Caco-2 (cell line): ENCODE data around the gene ALK. TPM values are rescaled to one million over a fixed set of nuclear protein-coding genes. Genes with fewer than 3 reads are reported as not detected.

Source experiments
- BruUV-seq: library from RNA; stranded (reverse); fragments of 400-500 nt; replicated peaks from 2 replicates; lab custom pipeline; 2021; lab: Mats Ljungman, UMichigan
- CTCF ChIA-PET: fragments of 300-600 bp; sonication (Branson Sonifier 250); formaldehyde crosslinking; loops from one replicate; lab custom pipeline; 2022; ENCODE audit warnings: antibody characterized with exemption; lab: Charles Lee
- POLR2A ChIA-PET: fragments of 300-600 bp; sonication (Branson Sonifier 250); formaldehyde crosslinking; loops from one replicate; lab custom pipeline; 2022; ENCODE audit warnings: antibody characterized with exemption; lab: Charles Lee
- DNase-seq, 2 experiments: peaks; one replicate each; pipeline versions ENCODE4 v3.0.0 to v3.0.0-alpha.2; 2020 to 2022
- H3K27me3 ChIP-seq: replicated peaks from 2 replicates; pipeline ENCODE4 v1.6.0; 2011; ENCODE audit warnings: low read length; ENCODE audit not compliant: control insufficient read depth, insufficient read depth
- H3K36me3 ChIP-seq: 2 replicates; pipeline ENCODE4 v1.5.1; 2011; ENCODE audit warnings: low read length; ENCODE audit not compliant: control insufficient read depth, insufficient read depth
- H3K4me1 ChIP-seq: fragments of 250-450 bp; sonication (Bioruptor Pico); 2 replicates; pipeline ENCODE4 v1.5.1; 2020; ENCODE audit warnings: mild to moderate bottlenecking
- H3K4me3 ChIP-seq: 2 replicates; pipeline ENCODE4 v1.5.1; 2011; ENCODE audit warnings: low read depth, mild to moderate bottlenecking, control low read depth, low read length
- H3K9me3 ChIP-seq: fragments of 250-450 bp; sonication (Bioruptor Pico); 2 replicates; pipeline ENCODE4 v1.5.1; 2020; ENCODE audit warnings: mild to moderate bottlenecking, moderate library complexity
- H3K27ac Mint-ChIP-seq: one replicate; pipeline ENCODE4 v1.8.0; 2022; ENCODE audit warnings: mixed read lengths; ENCODE audit not compliant: unreplicated experiment
- H3K27me3 Mint-ChIP-seq: one replicate; pipeline ENCODE4 v1.8.0; 2022; ENCODE audit warnings: mixed read lengths; ENCODE audit not compliant: insufficient read depth, unreplicated experiment
- H3K36me3 Mint-ChIP-seq: one replicate; pipeline ENCODE4 v1.8.0; 2022; ENCODE audit warnings: mild to moderate bottlenecking, mixed read lengths; ENCODE audit not compliant: insufficient read depth, unreplicated experiment
- H3K4me1 Mint-ChIP-seq: one replicate; pipeline ENCODE4 v1.8.0; 2022; ENCODE audit warnings: low read depth, mixed read lengths; ENCODE audit not compliant: unreplicated experiment
- H3K4me3 Mint-ChIP-seq: one replicate; pipeline ENCODE4 v1.8.0; 2022; ENCODE audit warnings: mild to moderate bottlenecking, moderate library complexity, mixed read lengths; ENCODE audit not compliant: unreplicated experiment
- H3K9me3 Mint-ChIP-seq: one replicate; pipeline ENCODE4 v1.8.0; 2022; ENCODE audit warnings: mixed read lengths; ENCODE audit not compliant: unreplicated experiment
- intact Hi-C: fragments of 100-400 bp; cut with micrococcal nuclease; formaldehyde crosslinking; loops from one replicate; pipeline ENCODE4 v1.10.0; 2022; ENCODE audit not compliant: unreplicated experiment
- total RNA-seq: library from RNA; stranded (reverse); gene quantifications from 2 replicates; pipeline ENCODE4 v1.2.3, GENCODE V29; 2022
- TF ChIP-seq, protein P1 (sequence below), 2 experiments: fragments of 200-600 bp in 1 of 2; IDR thresholded peaks; 1 replicate in 1 of 2; 2 replicates in 1 of 2; pipeline versions ENCODE4 v1.5.1 to v1.8.0; 2011 to 2022; ENCODE audit warnings: antibody characterized with exemption in 1 of 2, control low read depth in 1 of 2, inconsistent platforms in 1 of 2, low read depth in 1 of 2, low read length in 1 of 2, mild to moderate bottlenecking in 1 of 2, moderate library complexity in 1 of 2; ENCODE audit not compliant: insufficient read depth in 1 of 2, severe bottlenecking in 1 of 2, unreplicated experiment in 1 of 2

Gene ALK
- total RNA-seq, 1 experiment from 2014 or later, result 0.11 TPM

DNA sequence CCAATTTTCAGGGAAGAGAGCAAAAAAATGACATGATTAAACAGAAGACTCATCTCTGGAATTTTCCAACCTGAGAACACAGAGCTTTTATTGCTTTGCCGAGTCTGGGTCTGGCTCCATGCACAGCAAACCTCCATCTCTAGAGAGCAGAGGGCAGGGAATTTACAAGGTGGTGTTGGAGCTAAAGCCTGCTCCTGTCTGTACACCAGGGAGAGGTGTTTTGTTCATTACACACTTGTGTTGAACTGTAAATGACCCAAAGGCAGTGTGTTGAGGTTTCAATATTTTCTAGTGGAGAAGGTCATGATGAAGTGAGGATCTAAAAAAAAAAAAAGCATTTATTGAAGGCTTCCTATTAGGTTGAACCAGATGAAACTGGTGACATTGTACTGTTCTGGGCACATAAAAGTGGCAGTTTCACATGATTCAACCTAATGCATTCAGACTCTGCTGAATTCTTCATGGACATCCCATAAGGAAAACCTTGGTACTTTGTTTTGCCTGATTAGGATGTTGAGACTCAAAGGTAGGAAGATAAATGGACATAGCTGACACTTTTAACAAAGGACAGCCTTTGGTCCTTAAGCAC is 567.9 kb downstream of the ALK start:
- no TSS peak for BruUV-seq

DNA sequence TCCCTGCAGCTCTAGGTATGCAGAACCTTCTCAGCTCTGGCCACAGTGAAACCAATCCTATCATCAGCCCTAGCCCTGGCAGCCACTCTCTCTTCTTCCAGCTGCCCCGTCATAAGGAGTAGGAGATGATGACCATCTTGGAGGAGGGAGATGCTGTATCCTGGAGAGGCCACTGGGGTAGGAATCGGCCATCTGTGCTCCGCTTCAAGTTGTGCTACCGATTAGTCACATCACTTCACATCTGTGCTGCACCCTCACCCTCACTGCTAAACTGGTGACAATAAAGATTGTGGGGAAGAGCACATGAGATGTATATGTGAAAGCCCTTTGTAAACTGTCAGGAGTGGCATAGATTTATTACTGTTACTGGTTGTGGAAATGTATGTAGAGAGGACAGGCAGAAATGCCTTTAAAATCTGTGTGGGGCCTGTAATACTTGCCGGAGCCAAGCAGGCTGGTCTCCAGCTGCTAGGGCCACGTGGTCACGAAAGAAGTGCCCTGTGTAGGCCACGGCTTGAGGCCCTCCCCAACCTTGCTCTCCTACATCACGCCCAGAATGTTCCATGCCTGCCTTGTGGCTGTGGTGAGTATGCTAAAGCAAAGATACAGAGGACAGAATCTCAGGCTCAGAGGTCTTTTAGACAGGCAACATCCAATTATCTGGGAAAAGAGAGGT is 569.3 kb downstream of the ALK start:
- POLR2A ChIA-PET, result no interaction called here
- no peak for DNase-seq
- no TSS peak for BruUV-seq
- CTCF ChIA-PET, result no interaction called here
- intact Hi-C loops, result no loop called here
- Mint-ChIP-seq H3K4me1 (no peaks in the 10 kb centered on the region), H3K27me3 (peaks cover 18% of the 10 kb centered on the region), H3K4me3 (no peak overlapping the region), H3K9me3 (no peaks in the 10 kb centered on the region), H3K36me3 (no peaks in the 10 kb centered on the region), H3K27ac (no peak overlapping the region)
- Histone ChIP-seq H3K4me1 (no peaks in the 10 kb centered on the region), H3K36me3 (no peaks in the 10 kb centered on the region), H3K4me3 (no peak overlapping the region), H3K9me3 (no peaks in the 10 kb centered on the region), H3K27me3 (no peaks in the 10 kb centered on the region; the same call in 1 of the 2 replicates)
- TF ChIP-seq, protein P1, sequence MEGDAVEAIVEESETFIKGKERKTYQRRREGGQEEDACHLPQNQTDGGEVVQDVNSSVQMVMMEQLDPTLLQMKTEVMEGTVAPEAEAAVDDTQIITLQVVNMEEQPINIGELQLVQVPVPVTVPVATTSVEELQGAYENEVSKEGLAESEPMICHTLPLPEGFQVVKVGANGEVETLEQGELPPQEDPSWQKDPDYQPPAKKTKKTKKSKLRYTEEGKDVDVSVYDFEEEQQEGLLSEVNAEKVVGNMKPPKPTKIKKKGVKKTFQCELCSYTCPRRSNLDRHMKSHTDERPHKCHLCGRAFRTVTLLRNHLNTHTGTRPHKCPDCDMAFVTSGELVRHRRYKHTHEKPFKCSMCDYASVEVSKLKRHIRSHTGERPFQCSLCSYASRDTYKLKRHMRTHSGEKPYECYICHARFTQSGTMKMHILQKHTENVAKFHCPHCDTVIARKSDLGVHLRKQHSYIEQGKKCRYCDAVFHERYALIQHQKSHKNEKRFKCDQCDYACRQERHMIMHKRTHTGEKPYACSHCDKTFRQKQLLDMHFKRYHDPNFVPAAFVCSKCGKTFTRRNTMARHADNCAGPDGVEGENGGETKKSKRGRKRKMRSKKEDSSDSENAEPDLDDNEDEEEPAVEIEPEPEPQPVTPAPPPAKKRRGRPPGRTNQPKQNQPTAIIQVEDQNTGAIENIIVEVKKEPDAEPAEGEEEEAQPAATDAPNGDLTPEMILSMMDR (IDR thresholded peaks at IDR 0.05; ENCODE audit: insufficient read depth in 1 of 2, low read depth in 1 of 2, low read length in 1 of 2, severe bottlenecking in 1 of 2, unreplicated experiment in 1 of 2), result no peak

More for the DNA sequence above, 567.9 kb downstream of the ALK start:
- Mint-ChIP-seq H3K9me3 (no peaks in the 10 kb centered on the region), H3K27ac (no peak overlapping the region), H3K4me3 (no peak overlapping the region), H3K36me3 (no peaks in the 10 kb centered on the region), H3K4me1 (no peaks in the 10 kb centered on the region), H3K27me3 (peaks cover 21% of the 10 kb centered on the region)
- no peaks in the 10 kb centered on the region; the same call in 1 of the 2 replicates for H3K27me3 ChIP-seq
- H3K4me3 ChIP-seq, result no peak overlapping the region
- no peaks in the 10 kb centered on the region for H3K36me3 ChIP-seq
- TF ChIP-seq, protein P1 (IDR thresholded peaks at IDR 0.05; ENCODE audit: insufficient read depth in 1 of 2, low read depth in 1 of 2, low read length in 1 of 2, severe bottlenecking in 1 of 2, unreplicated experiment in 1 of 2), result no peak
- no peak for DNase-seq
- intact Hi-C loops, result no loop called here
- H3K9me3 ChIP-seq, result no peaks in the 10 kb centered on the region
- ChIA-PET POLR2A (no interaction called here), CTCF (no interaction called here)
- no peaks in the 10 kb centered on the region for H3K4me1 ChIP-seq

DNA sequence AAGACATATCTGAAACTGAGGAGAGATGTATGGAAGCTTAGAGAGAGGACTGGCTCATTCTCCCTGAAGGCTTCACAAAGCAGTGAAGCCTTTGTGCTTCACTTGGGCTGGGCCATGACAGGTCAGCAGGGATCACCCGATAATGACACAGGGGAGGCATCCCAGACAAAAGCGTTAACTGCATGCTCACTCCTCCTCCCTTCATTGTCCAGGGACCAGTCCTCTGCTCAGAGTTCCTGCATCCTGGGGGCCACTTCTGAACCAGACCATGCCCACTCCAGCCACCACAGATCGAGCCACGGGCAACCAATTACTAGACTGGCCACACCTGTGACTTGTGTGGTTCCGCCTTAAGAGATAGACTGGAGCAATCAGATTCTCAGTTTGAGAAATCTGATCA is 570.1 kb downstream of the ALK start:
- H3K36me3 ChIP-seq, result no peaks in the 10 kb centered on the region
- no peaks in the 10 kb centered on the region for H3K9me3 ChIP-seq
- Mint-ChIP-seq H3K27me3 (peaks cover 21% of the 10 kb centered on the region), H3K4me1 (no peaks in the 10 kb centered on the region), H3K36me3 (no peaks in the 10 kb centered on the region), H3K4me3 (no peak overlapping the region), H3K27ac (no peak overlapping the region), H3K9me3 (no peaks in the 10 kb centered on the region)
- ChIA-PET POLR2A (no interaction called here), CTCF (no interaction called here)
- BruUV-seq, result no TSS peak
- H3K27me3 ChIP-seq, result no peaks in the 10 kb centered on the region; the same call in 1 of the 2 replicates
- H3K4me1 ChIP-seq, result no peaks in the 10 kb centered on the region
- H3K4me3 ChIP-seq, result no peak overlapping the region
- TF ChIP-seq, protein P1 (IDR thresholded peaks at IDR 0.05; ENCODE audit: insufficient read depth in 1 of 2, low read depth in 1 of 2, low read length in 1 of 2, severe bottlenecking in 1 of 2, unreplicated experiment in 1 of 2), result no peak
- DNase-seq, result no peak
- intact Hi-C loops, result no loop called here
